ENCODE results near the gene KLRC1. TPM values are rescaled to one million over a fixed set of nuclear protein-coding genes. Genes with fewer than 3 reads are reported as not detected.

Gene KLRC1
- total and polyA plus RNA-seq, 9 of the 15 experiments (the other 6 are each of a cell fraction or from before 2014, with no cell fraction given), result not detected

GRCh38 chr12:10409392-10409791, 43.8 kb downstream of the KLRC1 start, which contains the start of gene KLRC4 (continued):
- TF ChIP-seq, protein P1, sequence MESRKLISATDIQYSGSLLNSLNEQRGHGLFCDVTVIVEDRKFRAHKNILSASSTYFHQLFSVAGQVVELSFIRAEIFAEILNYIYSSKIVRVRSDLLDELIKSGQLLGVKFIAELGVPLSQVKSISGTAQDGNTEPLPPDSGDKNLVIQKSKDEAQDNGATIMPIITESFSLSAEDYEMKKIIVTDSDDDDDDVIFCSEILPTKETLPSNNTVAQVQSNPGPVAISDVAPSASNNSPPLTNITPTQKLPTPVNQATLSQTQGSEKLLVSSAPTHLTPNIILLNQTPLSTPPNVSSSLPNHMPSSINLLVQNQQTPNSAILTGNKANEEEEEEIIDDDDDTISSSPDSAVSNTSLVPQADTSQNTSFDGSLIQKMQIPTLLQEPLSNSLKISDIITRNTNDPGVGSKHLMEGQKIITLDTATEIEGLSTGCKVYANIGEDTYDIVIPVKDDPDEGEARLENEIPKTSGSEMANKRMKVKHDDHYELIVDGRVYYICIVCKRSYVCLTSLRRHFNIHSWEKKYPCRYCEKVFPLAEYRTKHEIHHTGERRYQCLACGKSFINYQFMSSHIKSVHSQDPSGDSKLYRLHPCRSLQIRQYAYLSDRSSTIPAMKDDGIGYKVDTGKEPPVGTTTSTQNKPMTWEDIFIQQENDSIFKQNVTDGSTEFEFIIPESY (CRISPR knock-in tag; IDR thresholded peaks at IDR 0.05), result no peak
- TF ChIP-seq HDAC6 (IDR thresholded peaks at IDR 0.05; ENCODE audit: low read depth, low read length) (no peak), SMARCB1 (IDR thresholded peaks at IDR 0.05; ENCODE audit: insufficient read length, low read depth) (no peak), MXD1 (CRISPR knock-in tag; IDR thresholded peaks at IDR 0.05; ENCODE audit: borderline replicate concordance, poor library complexity, severe bottlenecking) (no peak), CBFA2T2 (conservative IDR thresholded peaks at IDR 0.05) (no peak), SNIP1 (IDR thresholded peaks at IDR 0.05; ENCODE audit: low read depth) (no peak), CBFB (CRISPR knock-in tag; IDR thresholded peaks at IDR 0.05) (no peak), ZNF785 (CRISPR knock-in tag; IDR thresholded peaks at IDR 0.05) (no peak), TEAD4 (IDR thresholded peaks at IDR 0.05; ENCODE audit: low read length) (0 out of 2 replicates have a peak, but pooled peaks have one; percentile 31), TEAD4 (CRISPR knock-in tag; IDR thresholded peaks at IDR 0.05; ENCODE audit: borderline replicate concordance) (no peak), NCOA2 (IDR thresholded peaks at IDR 0.05; ENCODE audit: partially characterized antibody in 2 of 2) (peak in 1 of 2 experiments; percentile 97), POLR2H (tag; IDR thresholded peaks at IDR 0.05; ENCODE audit: low read depth) (no peak), HMGN3 (IDR thresholded peaks at IDR 0.05; ENCODE audit: borderline replicate concordance, extremely low read depth, insufficient read length, low read depth, low read length) (no peak), FOXK2 (conservative IDR thresholded peaks at IDR 0.05 in 1 of 2, IDR thresholded peaks at IDR 0.05 in 1 of 2; ENCODE audit: low read depth in 2 of 2) (0 out of 4 replicates have a peak, but pooled peaks of 1 of the 2 experiments have one; percentile 32), TARDBP (IDR thresholded peaks at IDR 0.05) (no peak), JUND (IDR thresholded peaks at IDR 0.05; ENCODE audit: borderline replicate concordance, low read depth, low read length) (no peak), JUND (tag; IDR thresholded peaks at IDR 0.05; ENCODE audit: borderline replicate concordance, low read depth, low read length) (no peak)
- TF ChIP-seq, protein P2, sequence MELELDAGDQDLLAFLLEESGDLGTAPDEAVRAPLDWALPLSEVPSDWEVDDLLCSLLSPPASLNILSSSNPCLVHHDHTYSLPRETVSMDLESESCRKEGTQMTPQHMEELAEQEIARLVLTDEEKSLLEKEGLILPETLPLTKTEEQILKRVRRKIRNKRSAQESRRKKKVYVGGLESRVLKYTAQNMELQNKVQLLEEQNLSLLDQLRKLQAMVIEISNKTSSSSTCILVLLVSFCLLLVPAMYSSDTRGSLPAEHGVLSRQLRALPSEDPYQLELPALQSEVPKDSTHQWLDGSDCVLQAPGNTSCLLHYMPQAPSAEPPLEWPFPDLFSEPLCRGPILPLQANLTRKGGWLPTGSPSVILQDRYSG (tag; conservative IDR thresholded peaks at IDR 0.05; ENCODE audit: low read depth), result no peak
- TF ChIP-seq, protein P3, sequence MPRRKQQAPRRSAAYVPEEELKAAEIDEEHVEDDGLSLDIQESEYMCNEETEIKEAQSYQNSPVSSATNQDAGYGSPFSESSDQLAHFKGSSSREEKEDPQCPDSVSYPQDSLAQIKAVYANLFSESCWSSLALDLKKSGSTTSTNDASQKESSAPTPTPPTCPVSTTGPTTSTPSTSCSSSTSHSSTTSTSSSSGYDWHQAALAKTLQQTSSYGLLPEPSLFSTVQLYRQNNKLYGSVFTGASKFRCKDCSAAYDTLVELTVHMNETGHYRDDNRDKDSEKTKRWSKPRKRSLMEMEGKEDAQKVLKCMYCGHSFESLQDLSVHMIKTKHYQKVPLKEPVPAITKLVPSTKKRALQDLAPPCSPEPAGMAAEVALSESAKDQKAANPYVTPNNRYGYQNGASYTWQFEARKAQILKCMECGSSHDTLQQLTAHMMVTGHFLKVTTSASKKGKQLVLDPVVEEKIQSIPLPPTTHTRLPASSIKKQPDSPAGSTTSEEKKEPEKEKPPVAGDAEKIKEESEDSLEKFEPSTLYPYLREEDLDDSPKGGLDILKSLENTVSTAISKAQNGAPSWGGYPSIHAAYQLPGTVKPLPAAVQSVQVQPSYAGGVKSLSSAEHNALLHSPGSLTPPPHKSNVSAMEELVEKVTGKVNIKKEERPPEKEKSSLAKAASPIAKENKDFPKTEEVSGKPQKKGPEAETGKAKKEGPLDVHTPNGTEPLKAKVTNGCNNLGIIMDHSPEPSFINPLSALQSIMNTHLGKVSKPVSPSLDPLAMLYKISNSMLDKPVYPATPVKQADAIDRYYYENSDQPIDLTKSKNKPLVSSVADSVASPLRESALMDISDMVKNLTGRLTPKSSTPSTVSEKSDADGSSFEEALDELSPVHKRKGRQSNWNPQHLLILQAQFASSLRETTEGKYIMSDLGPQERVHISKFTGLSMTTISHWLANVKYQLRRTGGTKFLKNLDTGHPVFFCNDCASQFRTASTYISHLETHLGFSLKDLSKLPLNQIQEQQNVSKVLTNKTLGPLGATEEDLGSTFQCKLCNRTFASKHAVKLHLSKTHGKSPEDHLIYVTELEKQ (CRISPR knock-in tag; IDR thresholded peaks at IDR 0.05), result no peak
